Naive thymus-derived CD4-positive, alpha-beta T cell (primary cell): ENCODE measurements around the gene IFT122. TPM values are rescaled to one million over a fixed set of nuclear protein-coding genes. Genes with fewer than 3 reads are reported as not detected.
"Not testable (repeated sequence)": the region's sequence is repeated elsewhere in the genome, so short reads cannot be mapped to it uniquely, and the experiment has no call there.

Experiments used
- ATAC-seq: fragments of 150-1000 bp; cut with Tn5 transposase; 2 replicates; pipeline ENCODE4 v1.10.0; 2021; ENCODE audit warnings: mild to moderate bottlenecking, moderate library complexity
- CTCF ChIA-PET: fragments of 350-600 bp; sonication (Branson Sonifier 250); formaldehyde crosslinking; loops from one replicate; lab custom pipeline; 2021; ENCODE audit warnings: antibody characterized with exemption; lab: Charles Lee
- POLR2A ChIA-PET: fragments of 350-600 bp; sonication (Branson Sonifier 250); formaldehyde crosslinking; loops from one replicate; lab custom pipeline; 2021; ENCODE audit warnings: antibody characterized with exemption, inconsistent platforms; lab: Charles Lee
- DNase-seq, 9 donors: peaks; one replicate each; pipeline versions ENCODE4 v3.0.0 to v3.0.0-alpha.2; 2020 to 2022; ENCODE audit warnings: mixed read lengths in 1 of 9
- H3K27ac ChIP-seq: one replicate; pipeline ENCODE4 v1.7.0; 2013; ENCODE audit warnings: mild to moderate bottlenecking, low read depth, low read length, moderate library complexity
- H3K27me3 ChIP-seq, 2 donors: one replicate each; pipeline ENCODE4 v1.7.0; 2013; ENCODE audit warnings: low read length in 2 of 2, mild to moderate bottlenecking in 2 of 2, moderate library complexity in 2 of 2; ENCODE audit not compliant: control insufficient read depth in 2 of 2, insufficient read depth in 2 of 2
- H3K36me3 ChIP-seq, 3 experiments: 1 replicate in 2 of 3; 2 replicates in 1 of 3; pipeline ENCODE4 v1.7.0; 2013; ENCODE audit warnings: low read length in 3 of 3, mild to moderate bottlenecking in 3 of 3, moderate library complexity in 1 of 3; ENCODE audit not compliant: insufficient read depth in 3 of 3, control insufficient read depth in 2 of 3
- H3K4me1 ChIP-seq, 2 donors: one replicate each; pipeline ENCODE4 v1.7.0; 2013; ENCODE audit warnings: low read length in 2 of 2, mild to moderate bottlenecking in 2 of 2, moderate library complexity in 1 of 2; ENCODE audit not compliant: control insufficient read depth in 2 of 2, insufficient read depth in 2 of 2
- H3K4me3 ChIP-seq: 2 replicates; pipeline ENCODE4 v1.7.0; 2013; ENCODE audit warnings: mild to moderate bottlenecking, low read length
- H3K9me3 ChIP-seq, 3 experiments: 1 replicate in 2 of 3; 2 replicates in 1 of 3; pipeline ENCODE4 v1.7.0; 2013; ENCODE audit warnings: low read length in 3 of 3; ENCODE audit not compliant: control insufficient read depth in 2 of 3
- H3K27ac Mint-ChIP-seq, 9 donors: one replicate each; pipeline ENCODE4 v1.8.0; 2020 to 2022; ENCODE audit warnings: mixed read lengths in 9 of 9, mild to moderate bottlenecking in 8 of 9, moderate library complexity in 5 of 9, inconsistent platforms in 2 of 9
- H3K27me3 Mint-ChIP-seq, 5 donors: one replicate each; pipeline ENCODE4 v1.8.0; 2021 to 2022; ENCODE audit warnings: mixed read lengths in 5 of 5, mild to moderate bottlenecking in 1 of 5
- H3K36me3 Mint-ChIP-seq, 5 donors: one replicate each; pipeline ENCODE4 v1.8.0; 2020 to 2022; ENCODE audit warnings: mixed read lengths in 5 of 5, mild to moderate bottlenecking in 3 of 5, inconsistent platforms in 1 of 5
- H3K4me1 Mint-ChIP-seq, 7 donors: one replicate each; pipeline ENCODE4 v1.8.0; 2020 to 2022; ENCODE audit warnings: mixed read lengths in 7 of 7, mild to moderate bottlenecking in 3 of 7, inconsistent platforms in 1 of 7
- H3K4me3 Mint-ChIP-seq, 10 donors: one replicate each; pipeline ENCODE4 v1.8.0; 2020 to 2022; ENCODE audit warnings: mild to moderate bottlenecking in 10 of 10, mixed read lengths in 10 of 10, moderate library complexity in 6 of 10, inconsistent platforms in 2 of 10
- H3K9me3 Mint-ChIP-seq, 11 donors: one replicate each; pipeline ENCODE4 v1.8.0; 2020 to 2022; ENCODE audit warnings: mixed read lengths in 11 of 11, mild to moderate bottlenecking in 4 of 11, inconsistent platforms in 1 of 11, moderate library complexity in 1 of 11
- intact Hi-C, 2 donors: fragments of 100-400 bp; cut with micrococcal nuclease; formaldehyde crosslinking; loops; one replicate each; pipeline ENCODE4 v1.15.1; 2023
- polyA plus RNA-seq, 2 donors: library from polyadenylated mRNA; unstranded; fragments of 300-500 nt; fragmentation: Illumina TruSeq; gene quantifications; one replicate each; pipeline ENCODE4 v1.2.3, GENCODE V29; 2021
- total RNA-seq, 6 experiments: library from RNA in 5 of 6; stranded (reverse) in 5 of 6; gene quantifications; 1 replicate in 5 of 6; 2 replicates in 1 of 6; pipeline ENCODE4 v1.2.3 and lab custom pipeline; 2021 to 2026

Gene IFT122
- total RNA-seq (10 to 100 TPM; 16.6 to 25.2 (median 18.8) TPM), polyA plus RNA-seq (1 to 10 TPM; 3.3 to 9.8 TPM), total RNA-seq (lab: John Stamatoyannopoulos, UW) (30.3 reads per million, percentile 60 among the genes with 10 or more reads in this experiment)

DNA sequence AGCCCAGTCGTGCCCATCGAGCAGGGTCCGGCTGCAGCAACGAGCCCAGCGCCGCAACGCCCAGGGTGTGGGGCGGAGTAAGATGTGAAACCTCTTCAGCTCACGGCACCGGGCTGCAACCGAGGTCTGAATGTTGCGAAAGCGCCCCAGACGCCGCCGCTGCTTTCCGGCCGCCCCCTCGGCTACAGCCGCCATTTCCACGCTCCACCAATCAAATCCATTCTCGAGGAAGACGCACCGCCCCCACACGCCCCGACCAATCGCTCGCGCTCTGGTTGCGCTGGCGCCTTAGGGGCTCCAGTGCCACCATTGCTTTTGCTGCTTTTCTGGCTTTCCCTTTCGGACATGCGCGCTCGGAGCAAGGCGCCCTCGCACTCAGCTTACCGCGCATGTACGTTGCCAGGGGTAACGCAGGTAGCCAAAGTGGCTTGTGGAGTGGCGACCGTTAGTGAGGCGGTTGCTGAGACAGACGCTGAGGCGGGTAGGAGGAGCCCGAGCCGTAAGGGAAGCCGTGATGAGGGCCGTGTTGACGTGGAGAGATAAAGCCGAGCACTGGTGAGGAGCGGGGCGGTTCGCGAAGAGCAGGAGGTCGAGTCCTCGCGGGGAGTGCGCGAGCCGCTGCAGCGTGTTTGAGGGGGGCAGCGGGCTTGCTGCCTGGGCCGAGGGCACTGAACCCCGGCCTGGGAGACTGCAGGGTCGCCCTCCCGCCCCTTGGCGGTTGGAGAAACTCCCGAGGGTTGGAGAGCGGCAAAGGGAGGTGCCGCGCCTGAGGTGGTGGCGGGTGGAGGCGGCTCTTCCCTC, at the start of gene IFT122, which contains the start of gene MBD4:
IFT122 (plus strand) TSS at position 408 of the 801 bp plus-strand sequence; CDS start at position 515, 107 bp downstream.
MBD4 (minus strand) TSS at position 132 of the 801 bp plus-strand sequence; CDS start at position 17, 115 bp downstream.
- DNase-seq = peak; percentile 95 to 100 (median 99)
- Mint-ChIP-seq H3K4me3 (peak within 1 kb of the TSS; percentile 85 to 98 (median 94)), H3K4me1 (peaks cover 52 to 88% (median 73%) of the 10 kb centered on the region in 7 donors), H3K9me3 (peaks cover 0 to 4% (median 0%) of the 10 kb centered on the region in 11 donors), H3K36me3 (peaks cover 5 to 24% (median 17%) of the 10 kb centered on the region in 5 donors), H3K27me3 (no peaks in the 10 kb centered on the region), H3K27ac (peak within 1 kb of the TSS; percentile 93 to 99 (median 97))
- H3K27ac ChIP-seq = peak within 1 kb of the TSS; percentile 95
- CTCF ChIA-PET = interaction anchor here (0.7 to 1.3 kb wide), 3 partner anchors 15 to 183 kb away, joined by 3 to 4 read pairs (median 3); no protein-coding TSS in a partner anchor
- H3K36me3 ChIP-seq = peaks cover 0 to 25% (median 0%) of the 10 kb centered on the region in 3 experiments
- H3K27me3 ChIP-seq = no peaks in the 10 kb centered on the region
- no peaks in the 10 kb centered on the region for H3K9me3 ChIP-seq
- peak within 1 kb of the TSS; percentile 99 for H3K4me3 ChIP-seq
- peaks cover 19 to 38% of the 10 kb centered on the region in 2 donors for H3K4me1 ChIP-seq
- POLR2A ChIA-PET = interaction anchor here (0.6 to 5.1 kb wide), 23 partner anchors 10 to 833 kb away, joined by 3 to 66 read pairs (median 5); partner anchors contain the start of genes EFCAB12 and TMCC1
- ATAC-seq = peak; percentile 91
- intact Hi-C loops = loop anchor here (1.0 to 10.0 kb wide), 25 partner anchors 10 to 1845 kb away; partner anchors contain the start of genes ACAD9 (in 2 of the 2), EFCAB12 (in 2 of the 2), HMCES (in 2 of the 2) and PIK3R4 (in 2 of the 2)

DNA sequence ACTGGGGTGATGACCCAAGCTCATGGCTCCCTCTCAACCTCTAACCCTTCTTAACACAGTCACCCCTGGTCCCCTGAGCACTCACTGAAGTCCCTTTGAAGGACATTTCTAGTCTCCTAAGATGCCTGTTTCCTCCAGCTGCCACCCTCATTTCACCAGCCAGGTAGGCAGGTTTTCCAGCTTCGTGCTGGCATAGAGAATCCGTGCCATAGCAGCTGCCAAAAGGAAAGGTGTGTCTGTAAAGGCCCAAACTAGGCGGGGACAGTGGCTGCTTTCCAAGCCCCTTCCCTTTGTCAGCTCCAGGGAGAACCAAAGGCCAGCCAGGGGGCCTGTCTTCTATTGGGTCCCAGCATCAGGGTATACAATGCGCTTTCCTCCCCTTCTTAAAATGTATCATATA, 48.4 kb upstream of the IFT122 start:
- H3K9me3 Mint-ChIP-seq = not testable (repeated sequence)

DNA sequence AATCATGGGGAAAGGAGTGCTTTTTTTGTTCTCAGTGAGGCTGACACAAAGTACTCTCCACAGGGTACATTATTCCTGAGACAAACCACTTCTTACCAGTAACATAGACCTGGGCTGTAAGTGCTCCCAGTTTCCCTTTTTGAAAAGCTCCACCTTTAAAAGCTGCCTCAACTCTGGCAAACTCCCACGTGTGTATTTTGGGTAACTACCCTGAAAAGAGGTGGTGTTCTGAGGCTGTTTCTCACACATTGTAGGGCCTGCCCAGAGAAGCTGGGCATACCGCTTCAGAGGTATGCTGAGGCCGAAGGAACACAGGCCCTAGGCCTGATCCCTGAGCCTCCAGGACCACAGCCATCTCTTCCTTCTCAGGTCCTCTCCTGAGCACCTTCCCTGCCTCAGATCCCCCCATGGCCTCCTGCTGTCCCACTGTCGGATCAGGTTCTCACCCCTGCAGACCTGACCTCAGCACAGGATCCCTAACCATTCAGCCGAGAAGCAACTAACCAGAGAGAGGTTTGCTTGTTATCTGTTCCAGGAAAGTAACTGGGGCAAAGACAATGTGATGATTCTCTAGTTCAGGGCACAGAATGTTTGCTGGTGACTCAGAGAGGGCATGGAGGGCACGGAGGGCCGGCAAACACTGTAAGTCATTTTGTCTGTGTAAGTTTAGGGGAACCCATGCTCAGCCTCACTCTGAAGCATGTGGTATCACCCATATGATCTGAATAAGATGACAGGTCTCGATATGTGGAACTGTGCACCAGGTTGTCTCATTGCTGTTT, 47.7 kb upstream of the IFT122 start:
- H3K4me3 Mint-ChIP-seq = peak overlapping the region in 1 of 10 donors; percentile 45
- not testable (repeated sequence) for ATAC-seq

More for the DNA sequence above, 48.4 kb upstream of the IFT122 start:
- Mint-ChIP-seq H3K27ac (peak overlapping the region in 1 of 9 donors; percentile 5), H3K4me1 (peaks cover 2 to 15% (median 10%) of the 10 kb centered on the region in 7 donors), H3K36me3 (peaks cover 11 to 60% (median 23%) of the 10 kb centered on the region in 5 donors)
- H3K27ac ChIP-seq, ATAC-seq, H3K27me3 Mint-ChIP-seq, H3K4me3 ChIP-seq, POLR2A ChIA-PET, DNase-seq, H3K9me3 ChIP-seq, H3K4me1 ChIP-seq, intact Hi-C loops, H3K27me3 ChIP-seq, CTCF ChIA-PET, H3K4me3 Mint-ChIP-seq: not testable (repeated sequence)
- peaks cover 0 to 89% (median 0%) of the 10 kb centered on the region in 3 experiments for H3K36me3 ChIP-seq

DNA sequence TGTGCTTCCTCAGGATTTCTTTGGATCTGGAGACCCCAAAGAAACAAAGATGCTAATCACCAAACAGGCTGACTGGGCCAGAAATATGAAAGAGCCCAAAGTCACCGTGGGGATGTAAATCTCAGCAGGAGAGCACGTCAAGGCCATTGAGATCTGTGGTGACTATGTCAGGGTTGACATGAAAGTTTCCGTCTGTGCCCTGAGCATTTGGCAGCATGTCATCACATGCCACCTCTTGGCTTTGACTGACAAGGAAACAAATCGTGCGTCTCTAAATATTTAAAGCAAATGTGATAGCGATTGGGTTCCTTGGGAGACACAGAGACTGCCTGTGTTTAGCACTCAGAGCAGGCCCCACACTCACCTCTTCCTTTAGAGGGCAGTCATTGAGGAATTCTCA, 46.8 kb upstream of the IFT122 start:
- Histone ChIP-seq H3K4me1 (peaks cover 5 to 9% of the 10 kb centered on the region in 2 donors), H3K36me3 (peaks cover 0 to 77% (median 0%) of the 10 kb centered on the region in 3 experiments), H3K27me3 (no peaks in the 10 kb centered on the region), H3K9me3 (no peaks in the 10 kb centered on the region), H3K4me3 (no peak overlapping the region), H3K27ac (no peak overlapping the region)
- CTCF ChIA-PET = no interaction called here
- H3K27me3 Mint-ChIP-seq = no peaks in the 10 kb centered on the region
- no peak for DNase-seq
- no peak for ATAC-seq
- H3K36me3 Mint-ChIP-seq = peaks cover 8 to 43% (median 16%) of the 10 kb centered on the region in 5 donors
- POLR2A ChIA-PET = no interaction called here
- H3K4me3 Mint-ChIP-seq = no peak overlapping the region
- H3K4me1 Mint-ChIP-seq = peaks cover 15 to 32% (median 25%) of the 10 kb centered on the region in 7 donors
- no peak overlapping the region for H3K27ac Mint-ChIP-seq
- intact Hi-C loops = no loop called here
- H3K9me3 Mint-ChIP-seq = no peaks in the 10 kb centered on the region

More for the DNA sequence above, 47.7 kb upstream of the IFT122 start:
- CTCF ChIA-PET, H3K27me3 ChIP-seq, intact Hi-C loops, H3K9me3 ChIP-seq, H3K27ac ChIP-seq, H3K27me3 Mint-ChIP-seq, H3K27ac Mint-ChIP-seq, DNase-seq, H3K4me1 ChIP-seq, H3K9me3 Mint-ChIP-seq, POLR2A ChIA-PET, H3K4me3 ChIP-seq: not testable (repeated sequence)
- peaks cover 0 to 87% (median 0%) of the 10 kb centered on the region in 3 experiments for H3K36me3 ChIP-seq
- peaks cover 11 to 53% (median 22%) of the 10 kb centered on the region in 5 donors for H3K36me3 Mint-ChIP-seq
- peaks cover 8 to 22% (median 16%) of the 10 kb centered on the region in 7 donors for H3K4me1 Mint-ChIP-seq

GRCh38 chr3:129393760-129394564, 46.1 kb upstream of the IFT122 start:
- peaks cover 7 to 38% (median 15%) of the 10 kb centered on the region in 5 donors for H3K36me3 Mint-ChIP-seq
- H3K4me3 Mint-ChIP-seq, intact Hi-C loops, H3K4me3 ChIP-seq, H3K27ac Mint-ChIP-seq, H3K27me3 Mint-ChIP-seq, H3K9me3 Mint-ChIP-seq, H3K27me3 ChIP-seq, H3K9me3 ChIP-seq, H3K27ac ChIP-seq, DNase-seq, CTCF ChIA-PET, ATAC-seq: not testable (repeated sequence)
- H3K4me1 Mint-ChIP-seq = peaks cover 22 to 38% (median 31%) of the 10 kb centered on the region in 7 donors
- POLR2A ChIA-PET = interaction anchor here (1.0 kb wide), 1 partner anchor 14 kb away, joined by 3 read pairs; no protein-coding TSS in a partner anchor
- H3K4me1 ChIP-seq = peaks cover 10 to 13% of the 10 kb centered on the region in 2 donors
- H3K36me3 ChIP-seq = peaks cover 0 to 72% (median 0%) of the 10 kb centered on the region in 3 experiments
